ENCODE measurements around the gene ATP2B2.

DNA sequence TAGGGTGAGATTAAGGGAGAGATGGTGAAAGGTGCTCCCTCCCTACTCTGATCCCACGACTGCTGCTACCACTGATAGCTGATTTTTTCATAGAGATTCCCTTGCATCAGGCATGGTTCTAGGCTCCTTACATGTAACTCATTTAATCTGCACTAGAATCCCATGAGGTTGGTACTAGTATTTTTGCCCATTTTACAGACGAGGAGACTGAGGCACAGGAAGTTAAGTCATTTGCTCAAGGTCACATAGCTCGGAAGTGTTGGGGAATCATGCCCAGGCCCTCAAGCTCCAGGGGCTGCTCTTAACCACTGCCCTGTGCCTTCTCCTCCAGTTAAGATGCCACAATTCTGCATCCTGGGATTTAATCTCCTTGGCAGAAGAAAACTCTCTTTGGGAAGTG, 11.2 kb downstream of the ATP2B2 start:
- TF ChIP-seq CTCF (conservative IDR thresholded peaks at IDR 0.05; ENCODE audit: low read length), result no peak
- TF ChIP-seq EZH2phosphoT487 (IDR thresholded peaks at IDR 0.05; ENCODE audit: borderline replicate concordance, low read depth, low read length), result no peak
